ENCODE data around the gene RPTOR.

DNA sequence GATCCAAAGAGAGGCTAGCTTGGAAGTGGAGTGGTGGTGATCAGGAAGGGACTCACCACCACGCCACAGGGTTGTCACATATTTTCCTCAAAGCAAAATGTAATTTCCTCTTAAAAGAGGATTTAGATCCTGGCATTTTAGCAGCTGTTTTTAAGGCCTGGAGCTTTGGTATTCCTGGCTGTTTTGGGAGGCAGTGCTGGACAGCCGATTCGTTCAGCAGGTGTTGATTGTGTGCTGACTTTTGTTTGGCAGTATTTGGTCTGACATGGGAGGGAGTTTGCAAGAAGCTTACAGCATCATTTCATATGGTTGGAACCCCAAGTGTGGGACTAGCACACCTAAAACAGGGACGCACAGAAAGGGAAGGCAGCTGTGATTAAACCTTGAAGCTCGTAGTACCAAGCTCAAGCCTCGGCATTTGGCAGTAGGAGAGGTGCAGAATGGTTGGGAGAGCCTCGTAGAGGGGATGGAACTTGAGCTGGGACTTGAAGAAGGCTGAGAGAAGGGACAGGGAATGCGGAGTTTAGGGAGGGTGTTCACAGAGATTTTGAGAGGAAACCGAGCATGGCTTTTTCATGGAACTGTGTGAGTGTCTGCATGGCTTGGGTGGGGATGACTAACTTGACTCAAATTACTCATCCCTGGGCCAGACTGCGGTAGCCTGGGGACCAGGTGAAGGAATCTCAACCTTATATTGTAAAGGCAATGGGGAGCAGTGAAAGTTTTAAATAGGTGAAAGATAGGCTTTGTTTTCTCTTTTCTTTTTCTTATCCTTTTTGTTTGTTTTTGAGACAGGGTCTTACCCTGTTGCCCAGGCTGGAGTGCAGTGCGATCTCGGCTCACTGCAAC, 52.3 kb downstream of the RPTOR start:
- TF ChIP-seq, protein P1, sequence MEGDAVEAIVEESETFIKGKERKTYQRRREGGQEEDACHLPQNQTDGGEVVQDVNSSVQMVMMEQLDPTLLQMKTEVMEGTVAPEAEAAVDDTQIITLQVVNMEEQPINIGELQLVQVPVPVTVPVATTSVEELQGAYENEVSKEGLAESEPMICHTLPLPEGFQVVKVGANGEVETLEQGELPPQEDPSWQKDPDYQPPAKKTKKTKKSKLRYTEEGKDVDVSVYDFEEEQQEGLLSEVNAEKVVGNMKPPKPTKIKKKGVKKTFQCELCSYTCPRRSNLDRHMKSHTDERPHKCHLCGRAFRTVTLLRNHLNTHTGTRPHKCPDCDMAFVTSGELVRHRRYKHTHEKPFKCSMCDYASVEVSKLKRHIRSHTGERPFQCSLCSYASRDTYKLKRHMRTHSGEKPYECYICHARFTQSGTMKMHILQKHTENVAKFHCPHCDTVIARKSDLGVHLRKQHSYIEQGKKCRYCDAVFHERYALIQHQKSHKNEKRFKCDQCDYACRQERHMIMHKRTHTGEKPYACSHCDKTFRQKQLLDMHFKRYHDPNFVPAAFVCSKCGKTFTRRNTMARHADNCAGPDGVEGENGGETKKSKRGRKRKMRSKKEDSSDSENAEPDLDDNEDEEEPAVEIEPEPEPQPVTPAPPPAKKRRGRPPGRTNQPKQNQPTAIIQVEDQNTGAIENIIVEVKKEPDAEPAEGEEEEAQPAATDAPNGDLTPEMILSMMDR (IDR thresholded peaks at IDR 0.05; ENCODE audit: low read depth, low read length), result no peak
- TF ChIP-seq EZH2phosphoT487 (IDR thresholded peaks at IDR 0.05; ENCODE audit: low read depth), result no peak
